Activated B cell treated with CpG ODN at 0.5 μM for 24 hours (primary cell): Measurements from ENCODE around the gene SRSF5. TPM values are rescaled to one million over a fixed set of nuclear protein-coding genes. Genes with fewer than 3 reads are reported as not detected.
"Not testable (repeated sequence)": the region's sequence is repeated elsewhere in the genome, so short reads cannot be mapped to it uniquely, and the experiment has no call there.

Source experiments
- ATAC-seq: fragments of 200-7000 bp; cut with Tn5 transposase; one replicate; pipeline ENCODE4 v1.10.0; 2021; ENCODE audit warnings: low read depth, mild to moderate bottlenecking, moderate library complexity
- CTCF ChIA-PET: fragments of 350-600 bp; sonication (Branson Sonifier 250); formaldehyde crosslinking; loops from one replicate; lab custom pipeline; 2021; ENCODE audit warnings: antibody characterized with exemption; lab: Charles Lee
- POLR2A ChIA-PET: fragments of 350-600 bp; sonication (Branson Sonifier 250); formaldehyde crosslinking; loops from one replicate; lab custom pipeline; 2021; ENCODE audit warnings: antibody characterized with exemption; lab: Charles Lee
- DNase-seq: peaks from one replicate; pipeline ENCODE4 v3.0.0; 2022
- H3K27ac Mint-ChIP-seq: one replicate; pipeline ENCODE4 v1.8.0; 2020; ENCODE audit warnings: mixed read lengths
- H3K27me3 Mint-ChIP-seq: one replicate; pipeline ENCODE4 v1.8.0; 2021; ENCODE audit warnings: mixed read lengths
- H3K36me3 Mint-ChIP-seq: one replicate; pipeline ENCODE4 v1.8.0; 2021; ENCODE audit warnings: low read depth, mixed read lengths
- H3K4me1 Mint-ChIP-seq: one replicate; pipeline ENCODE4 v1.8.0; 2021; ENCODE audit warnings: mixed read lengths
- H3K4me3 Mint-ChIP-seq: one replicate; pipeline ENCODE4 v1.8.0; 2020; ENCODE audit warnings: mild to moderate bottlenecking, mixed read lengths
- H3K9me3 Mint-ChIP-seq: one replicate; pipeline ENCODE4 v1.8.0; 2020; ENCODE audit warnings: mixed read lengths
- CTCF ChIP-seq: fragments of 200-600 bp; IDR thresholded peaks from one replicate; pipeline ENCODE4 v1.8.0; 2022; ENCODE audit warnings: antibody characterized with exemption, mild to moderate bottlenecking
- intact Hi-C: fragments of 100-400 bp; cut with micrococcal nuclease; formaldehyde crosslinking; loops from one replicate; pipeline ENCODE4 v1.15.1; 2024
- total RNA-seq: library from RNA; stranded (reverse); gene quantifications from 2 replicates; pipeline ENCODE4 v1.2.3, GENCODE V29; 2022

SRSF5 gene
- total RNA-seq, 1 donor from 2014 or later, result 422 TPM

DNA sequence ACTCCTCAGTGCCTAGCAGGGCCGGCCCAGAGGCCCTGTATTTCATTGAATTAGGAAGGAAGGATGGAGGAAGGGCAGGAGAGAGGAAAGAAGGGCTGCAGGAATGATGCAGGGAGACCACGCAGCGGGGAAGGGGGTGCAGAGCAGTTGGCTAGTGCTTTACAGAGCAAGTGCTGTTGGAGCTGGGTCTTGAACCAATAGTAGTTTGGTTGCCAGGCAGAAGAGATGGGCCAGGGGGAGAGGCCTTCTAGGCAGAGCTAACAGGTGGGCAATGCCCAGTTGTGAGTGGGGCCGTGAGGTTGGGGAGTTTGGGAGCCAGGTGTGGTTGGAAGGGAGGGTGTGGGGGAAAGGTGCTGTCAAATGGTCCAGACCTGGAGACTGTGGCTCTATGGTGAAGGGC, 39.1 kb upstream of the SRSF5 start:
- peaks cover 6% of the 10 kb centered on the region for H3K27me3 Mint-ChIP-seq
- POLR2A ChIA-PET, result interaction anchor here (0.7 kb wide), 1 partner anchor 120 kb away, joined by 3 read pairs; no protein-coding TSS in a partner anchor
- no peak for TF ChIP-seq CTCF
- intact Hi-C loops, result loop anchor here (1.0 to 2.0 kb wide), 4 partner anchors 55 to 485 kb away; no protein-coding TSS in a partner anchor
- peaks cover 13% of the 10 kb centered on the region for H3K4me1 Mint-ChIP-seq
- H3K36me3 Mint-ChIP-seq, result no peaks in the 10 kb centered on the region
- no peak for ATAC-seq
- no peak for DNase-seq
- CTCF ChIA-PET, result interaction anchor here (0.8 to 3.1 kb wide), 7 partner anchors 24 to 253 kb away, joined by 3 to 48 read pairs (median 4); no protein-coding TSS in a partner anchor
- H3K9me3 Mint-ChIP-seq, result no peaks in the 10 kb centered on the region
- H3K4me3 Mint-ChIP-seq, result no peak overlapping the region
- no peak overlapping the region for H3K27ac Mint-ChIP-seq

GRCh38 chr14:69731919-69732598, 34.9 kb upstream of the SRSF5 start:
- ATAC-seq, H3K4me1 Mint-ChIP-seq, H3K4me3 Mint-ChIP-seq, intact Hi-C loops, H3K27ac Mint-ChIP-seq, DNase-seq, H3K9me3 Mint-ChIP-seq, H3K36me3 Mint-ChIP-seq, CTCF ChIA-PET, POLR2A ChIA-PET: not testable (repeated sequence)
- H3K27me3 Mint-ChIP-seq, result peaks cover 14% of the 10 kb centered on the region

DNA sequence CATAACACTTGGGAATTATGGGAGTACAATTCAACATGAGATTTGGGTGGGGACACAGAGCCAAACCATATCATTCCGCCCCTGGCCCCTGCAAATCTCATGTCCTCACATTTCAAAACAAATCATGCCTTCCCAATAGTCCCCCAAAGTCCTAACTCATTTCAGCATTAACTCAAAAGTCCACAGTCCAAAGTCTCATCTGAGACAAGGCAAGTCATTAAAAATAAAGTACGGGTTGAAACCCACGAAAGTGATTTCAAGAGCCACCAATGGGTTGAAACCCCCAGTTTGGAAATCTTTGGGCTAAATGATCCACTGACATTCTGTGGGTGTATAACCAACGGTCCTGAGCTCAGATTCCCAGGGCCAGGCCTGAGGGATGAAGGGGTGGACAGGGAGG, 30.5 kb upstream of the SRSF5 start:
- POLR2A ChIA-PET, result interaction anchor here (0.7 kb wide), 1 partner anchor 14 kb away, joined by 4 read pairs; no protein-coding TSS in a partner anchor
- H3K27me3 Mint-ChIP-seq, intact Hi-C loops, H3K36me3 Mint-ChIP-seq, DNase-seq, CTCF ChIA-PET, H3K4me1 Mint-ChIP-seq, H3K9me3 Mint-ChIP-seq, H3K27ac Mint-ChIP-seq, ATAC-seq, H3K4me3 Mint-ChIP-seq: not testable (repeated sequence)

- no peak overlapping the region for H3K27ac Mint-ChIP-seq
- ATAC-seq, result no peak
- intact Hi-C loops, result no loop called here
- H3K27me3 Mint-ChIP-seq, result peaks cover under 1% of the 10 kb centered on the region
- H3K4me3 Mint-ChIP-seq, result no peak overlapping the region
- H3K4me1 Mint-ChIP-seq, result no peaks in the 10 kb centered on the region
- peaks cover 2% of the 10 kb centered on the region for H3K9me3 Mint-ChIP-seq
- TF ChIP-seq CTCF, result no peak
- no peaks in the 10 kb centered on the region for H3K36me3 Mint-ChIP-seq
- ChIA-PET CTCF (no interaction called here), POLR2A (no interaction called here)
- no peak for DNase-seq
Measured at GRCh38 chr14:69741055-69741454, 25.9 kb upstream of the SRSF5 start.

DNA sequence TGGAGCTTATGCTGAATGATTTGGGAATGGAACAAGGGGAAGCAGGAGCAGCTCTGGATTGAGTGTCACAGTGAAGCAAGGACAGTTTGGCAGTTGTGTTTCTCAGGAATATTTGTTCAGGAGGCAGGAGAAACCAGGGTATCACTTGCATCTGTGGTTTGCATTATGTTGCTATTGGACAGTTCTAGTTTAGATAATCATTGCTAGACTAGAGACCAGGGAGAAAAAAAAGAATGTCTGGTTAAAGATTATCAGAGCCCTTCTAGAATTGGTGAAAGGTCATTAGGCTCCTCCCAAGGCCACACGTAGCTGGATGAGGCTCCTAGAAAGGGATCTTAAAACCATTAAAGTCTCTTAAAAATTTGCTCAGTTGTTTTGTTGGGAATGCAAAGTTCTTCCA, 17.0 kb upstream of the SRSF5 start:
- Mint-ChIP-seq H3K27ac (no peak overlapping the region), H3K27me3 (no peaks in the 10 kb centered on the region), H3K36me3 (no peaks in the 10 kb centered on the region), H3K4me1 (peaks cover 8% of the 10 kb centered on the region), H3K4me3 (no peak overlapping the region), H3K9me3 (no peaks in the 10 kb centered on the region)
- DNase-seq, result no peak
- no peak for ATAC-seq
- CTCF ChIA-PET, result no interaction called here
- POLR2A ChIA-PET, result interaction anchor here (0.6 to 2.4 kb wide), 2 partner anchors 13 to 17 kb away, joined by 4 to 10 read pairs; partner anchors contain the start of gene SRSF5
- intact Hi-C loops, result no loop called here
- no peak for TF ChIP-seq CTCF

DNA sequence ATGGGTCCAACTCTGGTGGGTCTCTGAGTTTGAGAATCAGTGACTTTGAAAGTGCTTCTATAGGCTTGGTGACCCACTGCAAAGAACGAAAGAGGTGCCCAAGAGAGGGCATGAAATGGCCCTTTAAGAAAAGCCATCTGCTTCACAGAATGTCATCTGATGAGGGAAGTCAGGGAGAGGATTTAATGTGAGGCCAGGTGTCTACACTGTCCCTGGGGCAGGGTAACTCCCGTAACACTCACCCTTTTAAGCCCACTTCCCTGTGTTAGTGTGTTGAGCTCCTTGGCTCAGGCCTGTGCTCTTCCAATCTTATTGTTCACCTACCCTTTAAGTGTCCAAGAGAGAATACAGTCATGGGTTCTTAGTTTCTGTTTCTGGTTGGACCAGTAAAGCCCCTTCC, 16.4 kb upstream of the SRSF5 start:
- POLR2A ChIA-PET, result interaction anchor here (0.6 to 2.4 kb wide), 2 partner anchors 14 to 17 kb away, joined by 4 to 10 read pairs; partner anchors contain the start of gene SRSF5
- ATAC-seq (no peak), DNase-seq (no peak)
- Mint-ChIP-seq H3K27me3 (no peaks in the 10 kb centered on the region), H3K9me3 (no peaks in the 10 kb centered on the region), H3K4me1 (peaks cover 8% of the 10 kb centered on the region), H3K27ac (no peak overlapping the region), H3K4me3 (no peak overlapping the region), H3K36me3 (no peaks in the 10 kb centered on the region)
- intact Hi-C loops, result no loop called here
- no peak for TF ChIP-seq CTCF
- CTCF ChIA-PET, result no interaction called here
